Cardiac fibroblast (primary cell): ENCODE results near the gene ALK.

Experiments used
- DNase-seq, 2 donors: peaks; one replicate each; pipeline versions ENCODE4 v3.0.0 to v3.0.0-alpha.2; 2010; ENCODE audit warnings: low read depth in 2 of 2
- H3K4me3 ChIP-seq, 2 donors: replicated peaks in 1 of 2; 1 replicate in 1 of 2; 2 replicates in 1 of 2; pipeline ENCODE4 v1.5.1; 2011; ENCODE audit warnings: low read depth in 2 of 2, low read length in 2 of 2, mild to moderate bottlenecking in 2 of 2, moderate library complexity in 1 of 2
- TF ChIP-seq, protein P1 (sequence below): IDR thresholded peaks from one replicate; pipeline ENCODE4 v1.5.1; 2011; ENCODE audit warnings: low read depth, mild to moderate bottlenecking, low read length, inconsistent platforms

Gene ALK

GRCh38 chr2:29876374-29876773 lies 45.0 kb downstream of the ALK start:
- DNase-seq: no peak
- no peak overlapping the region for H3K4me3 ChIP-seq
- TF ChIP-seq, protein P1, sequence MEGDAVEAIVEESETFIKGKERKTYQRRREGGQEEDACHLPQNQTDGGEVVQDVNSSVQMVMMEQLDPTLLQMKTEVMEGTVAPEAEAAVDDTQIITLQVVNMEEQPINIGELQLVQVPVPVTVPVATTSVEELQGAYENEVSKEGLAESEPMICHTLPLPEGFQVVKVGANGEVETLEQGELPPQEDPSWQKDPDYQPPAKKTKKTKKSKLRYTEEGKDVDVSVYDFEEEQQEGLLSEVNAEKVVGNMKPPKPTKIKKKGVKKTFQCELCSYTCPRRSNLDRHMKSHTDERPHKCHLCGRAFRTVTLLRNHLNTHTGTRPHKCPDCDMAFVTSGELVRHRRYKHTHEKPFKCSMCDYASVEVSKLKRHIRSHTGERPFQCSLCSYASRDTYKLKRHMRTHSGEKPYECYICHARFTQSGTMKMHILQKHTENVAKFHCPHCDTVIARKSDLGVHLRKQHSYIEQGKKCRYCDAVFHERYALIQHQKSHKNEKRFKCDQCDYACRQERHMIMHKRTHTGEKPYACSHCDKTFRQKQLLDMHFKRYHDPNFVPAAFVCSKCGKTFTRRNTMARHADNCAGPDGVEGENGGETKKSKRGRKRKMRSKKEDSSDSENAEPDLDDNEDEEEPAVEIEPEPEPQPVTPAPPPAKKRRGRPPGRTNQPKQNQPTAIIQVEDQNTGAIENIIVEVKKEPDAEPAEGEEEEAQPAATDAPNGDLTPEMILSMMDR: no peak

DNA sequence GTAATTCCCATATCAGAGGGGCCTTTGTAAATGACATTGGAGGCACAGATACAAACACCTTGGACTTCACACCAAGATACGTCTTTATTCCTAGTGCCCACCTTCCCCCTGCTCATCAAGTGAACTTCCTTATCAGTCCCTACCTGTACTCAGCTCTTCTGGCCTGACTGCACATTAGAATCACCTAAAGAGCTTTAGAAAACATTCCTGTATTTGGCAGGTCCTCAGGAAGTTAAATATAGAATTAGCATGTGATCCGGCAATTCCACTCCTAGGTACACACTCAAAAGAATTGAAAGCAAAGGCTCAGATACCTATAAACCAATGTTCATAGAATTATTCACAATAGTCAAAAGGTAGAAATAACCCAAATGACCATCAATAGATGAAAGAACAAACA lies 46.6 kb downstream of the ALK start:
- DNase-seq: no peak
- TF ChIP-seq, protein P1: no peak
- H3K4me3 ChIP-seq: no peak overlapping the region

DNA sequence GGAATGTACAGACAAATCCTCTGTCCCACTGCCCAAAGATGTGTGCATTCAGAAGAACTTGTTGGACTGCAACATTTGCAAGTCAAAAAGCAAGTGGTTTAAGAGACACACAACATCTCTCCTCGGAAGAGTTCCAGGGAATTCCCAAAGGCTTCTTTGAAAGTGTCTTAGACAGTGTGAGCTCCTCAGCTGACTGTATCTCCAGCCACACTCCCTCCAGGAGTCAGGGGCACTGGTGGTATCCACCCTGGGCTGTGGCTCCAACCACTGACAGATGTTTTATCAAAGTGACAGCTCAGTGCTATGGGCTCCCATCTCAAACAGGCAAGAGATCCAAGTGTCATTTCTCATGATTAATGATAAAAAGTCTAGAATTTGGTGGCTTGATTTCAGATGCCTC lies 48.5 kb downstream of the ALK start:
- no peak overlapping the region for H3K4me3 ChIP-seq
- TF ChIP-seq, protein P1: no peak
- no peak for DNase-seq

- no peak overlapping the region for H3K4me3 ChIP-seq
- DNase-seq: no peak
- TF ChIP-seq, protein P1: no peak
These were observed 49.8 kb downstream of the ALK start for GRCh38 chr2:29871541-29871940.

- TF ChIP-seq, protein P1: no peak
- no peak for DNase-seq
- H3K4me3 ChIP-seq: no peak overlapping the region
These were observed 55.9 kb downstream of the ALK start for GRCh38 chr2:29865512-29865911.

- TF ChIP-seq, protein P1: no peak
- no peak for DNase-seq
- no peak overlapping the region for H3K4me3 ChIP-seq
These were observed 56.4 kb downstream of the ALK start for GRCh38 chr2:29864988-29865387.

- no peak overlapping the region for H3K4me3 ChIP-seq
- TF ChIP-seq, protein P1: no peak
- DNase-seq: no peak
These were observed 65.3 kb downstream of the ALK start for GRCh38 chr2:29855924-29856639.
